Measurements from ENCODE around the gene CLIC6. TPM values are rescaled to one million over a fixed set of nuclear protein-coding genes. Genes with fewer than 3 reads are reported as not detected.

CLIC6 gene
- polyA plus RNA-seq, 2 of the 4 experiments (the other 2 are of a cell fraction), result 0.01 to 0.08 TPM

DNA sequence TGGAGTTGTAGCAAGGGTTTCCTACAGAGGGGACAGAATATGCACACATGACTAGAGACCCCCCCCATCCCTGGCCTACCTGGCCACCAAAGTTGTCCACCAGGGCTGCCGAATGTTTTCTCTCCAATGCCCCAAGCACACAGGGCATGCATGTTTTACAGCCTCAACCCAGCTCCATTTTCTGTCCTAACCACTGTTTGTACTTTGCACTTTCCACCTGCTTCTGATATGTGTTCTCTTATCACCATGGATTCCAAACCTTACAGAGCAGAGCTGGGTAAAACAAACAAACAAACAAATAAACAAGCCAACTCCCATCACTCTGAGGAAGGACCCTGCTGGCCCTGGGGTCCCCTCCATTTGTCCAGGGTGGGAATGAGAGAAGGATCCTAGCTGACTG, 27.3 kb downstream of the CLIC6 start:
- no peak overlapping the region for H3K4me2 ChIP-seq
- CTCF ChIA-PET, result no interaction called here

GRCh38 chr21:34697826-34698225, 29.0 kb downstream of the CLIC6 start:
- Histone ChIP-seq H3K4me1 (no peaks in the 10 kb centered on the region), H3K27ac (no peak overlapping the region), H3K4me3 (no peak overlapping the region), H3K4me2 (no peak overlapping the region), H3K9me3 (no peaks in the 10 kb centered on the region)
- ChIA-PET CTCF (no interaction called here), POLR2A (no interaction called here)
- no peak for DNase-seq (ENCODE audit: low read depth in 1 of 2, low spot score in 1 of 2)
- ATAC-seq, result no peak; a peak in 1 of 6 replicates
- no peak for TF ChIP-seq MAZ (IDR thresholded peaks at IDR 0.05; ENCODE audit: borderline replicate concordance, low read depth, low read length)
- TF ChIP-seq RCOR1 (IDR thresholded peaks at IDR 0.05; ENCODE audit: low read depth, low read length), result no peak
- TF ChIP-seq, protein P1, sequence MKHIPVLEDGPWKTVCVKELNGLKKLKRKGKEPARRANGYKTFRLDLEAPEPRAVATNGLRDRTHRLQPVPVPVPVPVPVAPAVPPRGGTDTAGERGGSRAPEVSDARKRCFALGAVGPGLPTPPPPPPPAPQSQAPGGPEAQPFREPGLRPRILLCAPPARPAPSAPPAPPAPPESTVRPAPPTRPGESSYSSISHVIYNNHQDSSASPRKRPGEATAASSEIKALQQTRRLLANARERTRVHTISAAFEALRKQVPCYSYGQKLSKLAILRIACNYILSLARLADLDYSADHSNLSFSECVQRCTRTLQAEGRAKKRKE (CRISPR knock-in tag; IDR thresholded peaks at IDR 0.05; ENCODE audit: low read depth), result no peak
- no peak for TF ChIP-seq JUN (IDR thresholded peaks at IDR 0.05)
- TF ChIP-seq JUNB (IDR thresholded peaks at IDR 0.05), result no peak
- no peak for TF ChIP-seq ESRRA (IDR thresholded peaks at IDR 0.05; ENCODE audit: borderline replicate concordance, low read length)
- no peak for TF ChIP-seq HDAC2 (IDR thresholded peaks at IDR 0.05)
- no peak for TF ChIP-seq FOXS1 (CRISPR knock-in tag; IDR thresholded peaks at IDR 0.05)
- TF ChIP-seq EP300 (IDR thresholded peaks at IDR 0.05), result no peak
- TF ChIP-seq POLR2AphosphoS2 (conservative IDR thresholded peaks at IDR 0.05; ENCODE audit: low read length), result no peak
- no peak for TF ChIP-seq TFCP2L1 (CRISPR knock-in tag; IDR thresholded peaks at IDR 0.05)
- no peak for TF ChIP-seq FOSB (CRISPR knock-in tag; IDR thresholded peaks at IDR 0.05)
- TF ChIP-seq CBX2 (IDR thresholded peaks at IDR 0.05; ENCODE audit: borderline replicate concordance, low read depth), result no peak
- TF ChIP-seq ELK1 (IDR thresholded peaks at IDR 0.05; ENCODE audit: low read depth, low read length), result no peak
- no peak for TF ChIP-seq MYC (IDR thresholded peaks at IDR 0.05; ENCODE audit: borderline replicate concordance, low read length)
- TF ChIP-seq ZFP36 (IDR thresholded peaks at IDR 0.05; ENCODE audit: borderline replicate concordance, partially characterized antibody), result no peak
- no peak for TF ChIP-seq RFX5 (IDR thresholded peaks at IDR 0.05)
- TF ChIP-seq CHD4 (IDR thresholded peaks at IDR 0.05; ENCODE audit: borderline replicate concordance), result no peak
- TF ChIP-seq, protein P2, sequence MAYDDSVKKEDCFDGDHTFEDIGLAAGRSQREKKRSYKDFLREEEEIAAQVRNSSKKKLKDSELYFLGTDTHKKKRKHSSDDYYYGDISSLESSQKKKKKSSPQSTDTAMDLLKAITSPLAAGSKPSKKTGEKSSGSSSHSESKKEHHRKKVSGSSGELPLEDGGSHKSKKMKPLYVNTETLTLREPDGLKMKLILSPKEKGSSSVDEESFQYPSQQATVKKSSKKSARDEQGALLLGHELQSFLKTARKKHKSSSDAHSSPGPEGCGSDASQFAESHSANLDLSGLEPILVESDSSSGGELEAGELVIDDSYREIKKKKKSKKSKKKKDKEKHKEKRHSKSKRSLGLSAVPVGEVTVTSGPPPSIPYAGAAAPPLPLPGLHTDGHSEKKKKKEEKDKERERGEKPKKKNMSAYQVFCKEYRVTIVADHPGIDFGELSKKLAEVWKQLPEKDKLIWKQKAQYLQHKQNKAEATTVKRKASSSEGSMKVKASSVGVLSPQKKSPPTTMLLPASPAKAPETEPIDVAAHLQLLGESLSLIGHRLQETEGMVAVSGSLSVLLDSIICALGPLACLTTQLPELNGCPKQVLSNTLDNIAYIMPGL (CRISPR knock-in tag; IDR thresholded peaks at IDR 0.05; ENCODE audit: borderline replicate concordance), result no peak
- TF ChIP-seq NR3C1 (IDR thresholded peaks at IDR 0.05), result no peak
- no peak for FAIRE-seq
- 74% methylated on average over 2 of the region's 3 CpGs for WGBS (ENCODE audit: missing lambda C conversion rate)

More for the DNA sequence above, 27.3 kb downstream of the CLIC6 start:
- no peak overlapping the region for H3K4me3 ChIP-seq
- no peaks in the 10 kb centered on the region for H3K9me3 ChIP-seq
- ATAC-seq, result no peak
- WGBS (ENCODE audit: missing lambda C conversion rate), result 63% methylated on average over 1 of the region's 1 CpG
- FAIRE-seq, result no peak
- no peak overlapping the region for H3K27ac ChIP-seq
- no peak for TF ChIP-seq HDAC2 (IDR thresholded peaks at IDR 0.05)
- TF ChIP-seq, protein P3, sequence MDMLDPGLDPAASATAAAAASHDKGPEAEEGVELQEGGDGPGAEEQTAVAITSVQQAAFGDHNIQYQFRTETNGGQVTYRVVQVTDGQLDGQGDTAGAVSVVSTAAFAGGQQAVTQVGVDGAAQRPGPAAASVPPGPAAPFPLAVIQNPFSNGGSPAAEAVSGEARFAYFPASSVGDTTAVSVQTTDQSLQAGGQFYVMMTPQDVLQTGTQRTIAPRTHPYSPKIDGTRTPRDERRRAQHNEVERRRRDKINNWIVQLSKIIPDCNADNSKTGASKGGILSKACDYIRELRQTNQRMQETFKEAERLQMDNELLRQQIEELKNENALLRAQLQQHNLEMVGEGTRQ (IDR thresholded peaks at IDR 0.05), result no peak
- no peak for TF ChIP-seq NPAS2 (CRISPR knock-in tag; IDR thresholded peaks at IDR 0.05; ENCODE audit: borderline replicate concordance)
- TF ChIP-seq HEYL (CRISPR knock-in tag; IDR thresholded peaks at IDR 0.05), result no peak
- TF ChIP-seq RNF2 (IDR thresholded peaks at IDR 0.05; ENCODE audit: borderline replicate concordance, low read depth), result no peak
- TF ChIP-seq HOXB13 (CRISPR knock-in tag; IDR thresholded peaks at IDR 0.05; ENCODE audit: low read depth), result no peak
- TF ChIP-seq ESRRA (IDR thresholded peaks at IDR 0.05; ENCODE audit: borderline replicate concordance, low read length), result no peak
- TF ChIP-seq RFX5 (IDR thresholded peaks at IDR 0.05), result no peak
- TF ChIP-seq CHD2 (IDR thresholded peaks at IDR 0.05; ENCODE audit: low read length, partially characterized antibody), result no peak
- TF ChIP-seq ZNF302 (CRISPR knock-in tag; IDR thresholded peaks at IDR 0.05), result no peak
- no peak for TF ChIP-seq JUN (IDR thresholded peaks at IDR 0.05)
- TF ChIP-seq MAFK (IDR thresholded peaks at IDR 0.05; ENCODE audit: partially characterized antibody), result no peak
- no peak for TF ChIP-seq ZFP36 (IDR thresholded peaks at IDR 0.05; ENCODE audit: borderline replicate concordance, partially characterized antibody)
- no peak for TF ChIP-seq BHLHE40 (IDR thresholded peaks at IDR 0.05; ENCODE audit: low read depth, low read length)
- TF ChIP-seq SMC3 (IDR thresholded peaks at IDR 0.05), result no peak
- TF ChIP-seq HOXB5 (CRISPR knock-in tag; IDR thresholded peaks at IDR 0.05), result no peak
- no peak for TF ChIP-seq CEBPB (IDR thresholded peaks at IDR 0.05)
- no peaks in the 10 kb centered on the region for H3K4me1 ChIP-seq
- POLR2A ChIA-PET, result no interaction called here
- DNase-seq (ENCODE audit: low read depth in 1 of 2, low spot score in 1 of 2), result no peak
